ENCODE data around the gene TAF3. TPM values are rescaled to one million over a fixed set of nuclear protein-coding genes. Genes with fewer than 3 reads are reported as not detected.

Gene TAF3
- total RNA-seq, 4 donors from 2014 or later = 11.7 to 12.6 (median 12.4) TPM

- no peak for DNase-seq (ENCODE audit: low spot score in 2 of 2)
- no peaks in the 10 kb centered on the region for H3K27me3 ChIP-seq
- no peaks in the 10 kb centered on the region for H3K9me3 ChIP-seq
- 94 to 97% methylated on average over 2 of the region's 2 CpGs for WGBS, 2 donors
- peaks cover 0 to 10% (median 0%) of the 10 kb centered on the region in 3 donors for H3K36me3 ChIP-seq
- TF ChIP-seq POLR2A (IDR thresholded peaks at IDR 0.05) (no peak), EP300 (IDR thresholded peaks at IDR 0.05) (no peak)
- TF ChIP-seq, protein P1, sequence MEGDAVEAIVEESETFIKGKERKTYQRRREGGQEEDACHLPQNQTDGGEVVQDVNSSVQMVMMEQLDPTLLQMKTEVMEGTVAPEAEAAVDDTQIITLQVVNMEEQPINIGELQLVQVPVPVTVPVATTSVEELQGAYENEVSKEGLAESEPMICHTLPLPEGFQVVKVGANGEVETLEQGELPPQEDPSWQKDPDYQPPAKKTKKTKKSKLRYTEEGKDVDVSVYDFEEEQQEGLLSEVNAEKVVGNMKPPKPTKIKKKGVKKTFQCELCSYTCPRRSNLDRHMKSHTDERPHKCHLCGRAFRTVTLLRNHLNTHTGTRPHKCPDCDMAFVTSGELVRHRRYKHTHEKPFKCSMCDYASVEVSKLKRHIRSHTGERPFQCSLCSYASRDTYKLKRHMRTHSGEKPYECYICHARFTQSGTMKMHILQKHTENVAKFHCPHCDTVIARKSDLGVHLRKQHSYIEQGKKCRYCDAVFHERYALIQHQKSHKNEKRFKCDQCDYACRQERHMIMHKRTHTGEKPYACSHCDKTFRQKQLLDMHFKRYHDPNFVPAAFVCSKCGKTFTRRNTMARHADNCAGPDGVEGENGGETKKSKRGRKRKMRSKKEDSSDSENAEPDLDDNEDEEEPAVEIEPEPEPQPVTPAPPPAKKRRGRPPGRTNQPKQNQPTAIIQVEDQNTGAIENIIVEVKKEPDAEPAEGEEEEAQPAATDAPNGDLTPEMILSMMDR (IDR thresholded peaks at IDR 0.05) = no peak
- H3K4me1 ChIP-seq = no peaks in the 10 kb centered on the region
- H3K4me3 ChIP-seq = no peak overlapping the region
- no peak overlapping the region for H3K27ac ChIP-seq
Measured at GRCh38 chr10:7988989-7989388, 170.7 kb downstream of the TAF3 start.

- H3K36me3 ChIP-seq = peaks cover 0 to 29% (median 0%) of the 10 kb centered on the region in 3 donors
- peaks cover 0 to 11% (median 5%) of the 10 kb centered on the region in 4 donors for H3K9me3 ChIP-seq
- H3K27ac ChIP-seq = no peak overlapping the region
- 94 to 97% methylated on average over 1 of the region's 1 CpG for WGBS, 2 donors
- H3K4me3 ChIP-seq = no peak overlapping the region
- DNase-seq (ENCODE audit: low spot score in 2 of 2) = no peak
- no peaks in the 10 kb centered on the region for H3K4me1 ChIP-seq
- TF ChIP-seq EP300 (IDR thresholded peaks at IDR 0.05) (no peak), POLR2A (IDR thresholded peaks at IDR 0.05) (no peak)
- TF ChIP-seq, protein P1 (IDR thresholded peaks at IDR 0.05) = no peak
- H3K27me3 ChIP-seq = no peaks in the 10 kb centered on the region
Measured at GRCh38 chr10:7998831-7999230, 180.5 kb downstream of the TAF3 start.

GRCh38 chr10:8004469-8005000 lies 186.2 kb downstream of the TAF3 start:
- 71 to 75% methylated on average over 2 of the region's 2 CpGs for WGBS, 2 donors
- H3K4me3 ChIP-seq = no peak overlapping the region
- DNase-seq (ENCODE audit: low spot score in 2 of 2) = no peak
- peaks cover 0 to 66% (median 4%) of the 10 kb centered on the region in 3 donors for H3K36me3 ChIP-seq
- no peaks in the 10 kb centered on the region for H3K27me3 ChIP-seq
- no peaks in the 10 kb centered on the region for H3K4me1 ChIP-seq
- TF ChIP-seq POLR2A (IDR thresholded peaks at IDR 0.05) (no peak), EP300 (IDR thresholded peaks at IDR 0.05) (no peak)
- TF ChIP-seq, protein P1 (IDR thresholded peaks at IDR 0.05) = no peak
- no peak overlapping the region for H3K27ac ChIP-seq
- H3K9me3 ChIP-seq = peaks cover 0 to 24% (median 10%) of the 10 kb centered on the region in 4 donors

DNA sequence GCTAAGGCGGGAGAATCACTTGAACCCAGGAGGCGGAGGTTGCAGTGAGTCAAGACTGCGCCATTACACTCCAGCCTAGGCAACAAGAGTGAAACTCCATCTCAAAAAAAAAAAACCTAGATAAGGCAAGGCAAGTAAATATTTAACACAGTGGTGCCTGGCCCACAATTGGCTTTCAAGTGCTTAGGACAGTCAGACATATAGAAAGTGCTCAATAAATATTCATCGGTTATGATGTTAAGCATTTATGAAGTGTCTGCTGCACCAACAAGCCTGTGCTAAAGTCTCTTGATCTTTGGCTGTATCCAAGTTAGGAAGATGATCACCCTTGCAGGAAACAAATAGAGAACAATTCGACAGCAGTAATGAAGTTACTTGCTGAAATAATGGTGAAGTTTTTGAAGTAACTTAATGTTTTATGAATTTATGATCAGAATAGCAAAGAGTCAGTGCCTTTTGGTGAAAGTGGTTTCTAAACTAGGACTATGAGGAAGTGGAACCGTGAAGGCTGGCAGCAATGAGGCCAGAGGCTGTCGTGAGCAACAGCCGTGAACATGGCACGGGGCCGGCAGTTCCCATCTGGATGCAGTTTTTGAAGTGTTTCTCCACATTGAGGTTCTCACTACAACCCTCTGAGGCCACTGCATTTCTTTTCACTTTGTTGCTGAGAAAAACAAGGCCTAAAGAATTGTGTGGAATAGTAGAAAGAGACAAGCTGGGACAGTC lies 188.1 kb downstream of the TAF3 start:
- H3K27ac ChIP-seq = no peak overlapping the region
- no peaks in the 10 kb centered on the region for H3K4me1 ChIP-seq
- DNase-seq (ENCODE audit: low spot score in 2 of 2) = no peak
- H3K36me3 ChIP-seq = peaks cover 0 to 79% (median 12%) of the 10 kb centered on the region in 3 donors
- TF ChIP-seq POLR2A (IDR thresholded peaks at IDR 0.05) (no peak), EP300 (IDR thresholded peaks at IDR 0.05) (no peak)
- TF ChIP-seq, protein P1 (IDR thresholded peaks at IDR 0.05) = no peak
- no peak overlapping the region for H3K4me3 ChIP-seq
- WGBS, 2 donors = 83 to 84% methylated on average over 10 of the region's 10 CpGs
- H3K9me3 ChIP-seq = peaks cover 0 to 24% (median 10%) of the 10 kb centered on the region in 4 donors
- H3K27me3 ChIP-seq = no peaks in the 10 kb centered on the region

- H3K4me3 ChIP-seq = no peak overlapping the region
- H3K27me3 ChIP-seq = no peaks in the 10 kb centered on the region
- H3K27ac ChIP-seq = no peak overlapping the region
- H3K36me3 ChIP-seq = peaks cover 0 to 75% (median 12%) of the 10 kb centered on the region in 3 donors
- peaks cover 0 to 12% (median 3%) of the 10 kb centered on the region in 4 donors for H3K9me3 ChIP-seq
- no peak for DNase-seq (ENCODE audit: low spot score in 2 of 2)
- TF ChIP-seq EP300 (IDR thresholded peaks at IDR 0.05) (no peak), POLR2A (IDR thresholded peaks at IDR 0.05) (no peak)
- TF ChIP-seq, protein P1 (IDR thresholded peaks at IDR 0.05) = no peak
- H3K4me1 ChIP-seq = no peaks in the 10 kb centered on the region
- 95 to 97% methylated on average over 38 of the region's 38 CpGs for WGBS, 2 donors
Measured at GRCh38 chr10:8009031-8009430, 190.7 kb downstream of the TAF3 start.
